WTC11 (cell line): ENCODE measurements around the gene LRIG1. TPM values are rescaled to one million over a fixed set of nuclear protein-coding genes. Genes with fewer than 3 reads are reported as not detected.

ENCODE experiments used
- ATAC-seq: fragments of 200-7000 bp; cut with Tn5 transposase; 2 replicates; pipeline ENCODE4 v1.10.0; 2021; ENCODE audit warnings: mild to moderate bottlenecking, moderate library complexity
- CTCF ChIA-PET: fragments of 300-600 bp; sonication (Branson Sonifier 250); formaldehyde crosslinking; loops from one replicate; lab custom pipeline; 2021; ENCODE audit warnings: antibody characterized with exemption; lab: Charles Lee
- POLR2A ChIA-PET: fragments of 350-600 bp; sonication (Branson Sonifier 250); formaldehyde crosslinking; loops from one replicate; lab custom pipeline; 2021; ENCODE audit warnings: antibody characterized with exemption; lab: Charles Lee
- DNase-seq: peaks from one replicate; pipeline ENCODE4 v3.0.0; 2021; ENCODE audit warnings: low spot score
- H3K27ac Mint-ChIP-seq: 2 replicates; pipeline ENCODE4 v1.8.0; 2021; ENCODE audit warnings: mixed read lengths
- H3K27me3 Mint-ChIP-seq: 2 replicates; pipeline ENCODE4 v1.8.0; 2021; ENCODE audit warnings: low read depth, mild to moderate bottlenecking, moderate library complexity, mixed read lengths
- H3K36me3 Mint-ChIP-seq: 2 replicates; pipeline ENCODE4 v1.8.0; 2021; ENCODE audit warnings: mixed read lengths
- H3K4me1 Mint-ChIP-seq: 2 replicates; pipeline ENCODE4 v1.8.0; 2022; ENCODE audit warnings: mixed read lengths
- H3K4me3 Mint-ChIP-seq: 2 replicates; pipeline ENCODE4 v1.8.0; 2021; ENCODE audit warnings: mild to moderate bottlenecking, moderate library complexity, mixed read lengths
- H3K9me3 Mint-ChIP-seq: 2 replicates; pipeline ENCODE4 v1.8.0; 2021; ENCODE audit warnings: mixed read lengths
- CTCF ChIP-seq: fragments of 200-600 bp; IDR thresholded peaks from 2 replicates; pipeline ENCODE4 v1.8.0; 2022; ENCODE audit warnings: antibody characterized with exemption
- ESRRA ChIP-seq: sonication (generic); formaldehyde crosslinking; IDR thresholded peaks from 2 replicates; pipeline ENCODE4 v1.8.1; 2022; ENCODE audit warnings: mild to moderate bottlenecking, missing genetic modification reagents, borderline replicate concordance
- IRF1 ChIP-seq: sonication (generic); formaldehyde crosslinking; IDR thresholded peaks from 2 replicates; pipeline ENCODE4 v1.8.0; 2023; ENCODE audit warnings: missing genetic modification reagents
- MAX ChIP-seq: sonication (generic); formaldehyde crosslinking; IDR thresholded peaks from 2 replicates; pipeline ENCODE4 v1.8.0; 2022; ENCODE audit warnings: mild to moderate bottlenecking, missing genetic modification reagents
- NR2C2 ChIP-seq: sonication (generic); formaldehyde crosslinking; IDR thresholded peaks from 2 replicates; pipeline ENCODE4 v1.8.0; 2022; ENCODE audit warnings: mild to moderate bottlenecking, missing genetic modification reagents
- NR3C1 ChIP-seq: sonication (generic); formaldehyde crosslinking; conservative IDR thresholded peaks from 2 replicates; pipeline ENCODE4 v1.8.1; 2023; ENCODE audit warnings: low read depth, mild to moderate bottlenecking, missing genetic modification reagents
- RELA ChIP-seq: sonication (generic); formaldehyde crosslinking; IDR thresholded peaks from 2 replicates; pipeline ENCODE4 v1.8.1; 2022; ENCODE audit warnings: missing genetic modification reagents, mild to moderate bottlenecking, borderline replicate concordance
- SMAD3 ChIP-seq: sonication (generic); formaldehyde crosslinking; IDR thresholded peaks from 2 replicates; pipeline ENCODE4 v1.8.0; 2022; ENCODE audit warnings: missing genetic modification reagents, mild to moderate bottlenecking, borderline replicate concordance
- TEAD1 ChIP-seq: sonication (generic); formaldehyde crosslinking; IDR thresholded peaks from 2 replicates; pipeline ENCODE4 v1.8.0; 2022; ENCODE audit warnings: mild to moderate bottlenecking, missing genetic modification reagents
- ZNF317 ChIP-seq: sonication (generic); formaldehyde crosslinking; IDR thresholded peaks from 2 replicates; pipeline ENCODE4 v1.8.1; 2023; ENCODE audit warnings: low read depth, mild to moderate bottlenecking, moderate library complexity, missing genetic modification reagents, borderline replicate concordance
- ZNF671 ChIP-seq: fragments of 250-450 bp; sonication (Bioruptor Pico); IDR thresholded peaks from 2 replicates; pipeline ENCODE4 v1.8.0; 2021; ENCODE audit warnings: mild to moderate bottlenecking
- total RNA-seq: library from RNA; stranded (reverse); gene quantifications from 3 replicates; pipeline ENCODE4 v1.2.3, GENCODE V29; 2021
- TF ChIP-seq, protein P1 (sequence below): fragments of 250-450 bp; sonication (Bioruptor Pico); conservative IDR thresholded peaks from 2 replicates; pipeline ENCODE4 v1.9.0; 2021; ENCODE audit warnings: mild to moderate bottlenecking
- TF ChIP-seq, protein P2 (sequence below): sonication (generic); formaldehyde crosslinking; conservative IDR thresholded peaks from 2 replicates; pipeline ENCODE4 v1.8.1; 2023; ENCODE audit warnings: mild to moderate bottlenecking, low read depth, missing genetic modification reagents, moderate library complexity
- TF ChIP-seq, protein P3 (sequence below): sonication (generic); formaldehyde crosslinking; IDR thresholded peaks from 2 replicates; pipeline ENCODE4 v1.8.0; 2022; ENCODE audit warnings: missing genetic modification reagents
- TF ChIP-seq, protein P4 (sequence below): sonication (generic); formaldehyde crosslinking; IDR thresholded peaks from 2 replicates; pipeline ENCODE4 v1.8.0; 2023; ENCODE audit warnings: missing genetic modification reagents, mild to moderate bottlenecking, borderline replicate concordance

LRIG1 gene
- total RNA-seq, 1 experiment from 2014 or later: 105 TPM

DNA sequence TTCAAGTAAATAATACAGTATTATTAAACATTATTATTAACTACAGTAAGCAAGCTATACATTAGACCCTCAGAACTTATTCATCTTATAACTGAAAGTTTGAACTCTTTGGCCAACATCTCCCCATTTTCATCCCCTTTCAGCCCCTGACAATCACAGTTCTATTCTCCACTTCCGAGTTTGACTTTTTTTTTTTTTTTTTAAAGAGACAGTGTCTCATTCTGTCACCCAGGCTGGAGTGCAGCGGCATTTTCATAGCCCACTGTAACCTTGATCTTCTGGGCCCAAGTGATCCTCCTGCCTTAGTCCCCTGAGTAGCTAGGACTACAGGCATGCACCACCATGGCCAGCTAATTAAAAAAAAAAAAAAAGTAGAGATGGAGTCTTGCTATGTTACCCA, 41.3 kb upstream of the LRIG1 start (continued):
- TF ChIP-seq, protein P1, sequence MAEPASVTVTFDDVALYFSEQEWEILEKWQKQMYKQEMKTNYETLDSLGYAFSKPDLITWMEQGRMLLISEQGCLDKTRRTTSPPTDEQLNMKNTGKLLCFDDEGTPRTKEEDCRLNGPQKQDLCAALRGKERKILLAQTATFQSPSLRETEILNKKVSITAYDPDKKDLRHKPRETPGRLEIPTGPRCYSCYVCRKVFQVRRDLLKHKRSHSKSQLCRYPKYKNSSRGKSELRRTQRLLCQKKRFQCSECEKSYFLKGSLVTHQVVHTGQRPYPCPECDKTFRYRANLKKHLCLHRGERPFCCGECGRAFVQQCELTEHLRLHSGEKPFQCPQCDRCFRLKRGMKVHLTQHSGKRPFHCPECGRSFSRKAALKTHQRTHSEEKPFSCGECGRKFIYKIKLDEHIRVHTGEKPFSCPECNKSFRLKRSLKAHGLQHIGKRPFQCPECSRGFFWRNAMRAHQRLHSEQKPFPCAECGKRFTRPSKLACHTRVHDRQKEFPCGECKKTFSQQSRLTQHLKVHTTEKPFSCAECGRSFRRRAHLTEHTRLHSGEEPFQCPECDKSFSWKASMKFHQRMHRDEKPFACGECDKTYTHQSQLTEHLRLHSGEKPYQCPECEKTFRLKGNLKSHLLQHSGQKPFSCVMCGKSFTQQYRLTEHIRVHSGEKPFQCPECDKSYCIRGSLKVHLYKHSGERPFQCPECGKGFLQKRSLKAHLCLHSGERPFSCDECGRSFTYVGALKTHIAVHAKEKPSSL (CRISPR knock-in tag): no peak
- TF ChIP-seq ZNF671 (CRISPR knock-in tag) (no peak), IRF1 (CRISPR knock-in tag) (no peak)

DNA sequence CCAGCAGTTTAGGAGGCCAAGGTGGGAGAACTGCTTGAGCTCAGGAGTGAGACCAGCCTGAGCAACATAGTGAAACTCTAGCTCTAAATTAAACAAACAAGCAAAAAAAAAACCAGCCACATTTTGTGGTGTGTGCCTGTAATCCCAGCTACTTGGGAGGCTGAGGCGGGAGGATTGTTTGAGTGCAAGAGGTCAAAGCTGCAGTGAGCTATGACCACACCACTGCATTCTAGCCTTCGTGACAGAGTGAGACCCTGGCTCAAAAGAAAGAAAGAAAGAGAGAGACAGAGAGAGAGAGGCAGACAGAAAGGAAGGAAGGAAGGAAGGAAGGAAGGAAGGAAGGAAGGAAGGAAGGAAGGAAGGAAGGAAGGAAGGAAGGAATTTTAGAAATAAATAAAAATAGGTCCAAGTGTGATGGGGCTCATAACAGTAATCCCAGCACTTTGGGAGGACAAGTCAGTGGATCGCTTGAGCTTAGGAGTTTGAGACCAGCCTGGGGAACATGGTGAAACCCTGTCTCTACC, 38.7 kb upstream of the LRIG1 start:
- no peak overlapping the region for H3K4me3 Mint-ChIP-seq
- peaks cover 10% of the 10 kb centered on the region; the same call in 1 of the 2 replicates for H3K36me3 Mint-ChIP-seq
- H3K9me3 Mint-ChIP-seq: peaks cover 20% of the 10 kb centered on the region
- H3K27ac Mint-ChIP-seq: no peak overlapping the region
- no peak for ATAC-seq
- CTCF ChIA-PET: no interaction called here
- POLR2A ChIA-PET: interaction anchor here (0.6 kb wide), 1 partner anchor 286 kb away, joined by 3 read pairs; no protein-coding TSS in a partner anchor
- H3K27me3 Mint-ChIP-seq: peaks cover 7% of the 10 kb centered on the region
- no peak for DNase-seq
- peaks cover 15% of the 10 kb centered on the region for H3K4me1 Mint-ChIP-seq
- TF ChIP-seq NR2C2 (no peak), SMAD3 (CRISPR knock-in tag) (no peak), RELA (no peak), ESRRA (no peak)
- TF ChIP-seq, protein P2, sequence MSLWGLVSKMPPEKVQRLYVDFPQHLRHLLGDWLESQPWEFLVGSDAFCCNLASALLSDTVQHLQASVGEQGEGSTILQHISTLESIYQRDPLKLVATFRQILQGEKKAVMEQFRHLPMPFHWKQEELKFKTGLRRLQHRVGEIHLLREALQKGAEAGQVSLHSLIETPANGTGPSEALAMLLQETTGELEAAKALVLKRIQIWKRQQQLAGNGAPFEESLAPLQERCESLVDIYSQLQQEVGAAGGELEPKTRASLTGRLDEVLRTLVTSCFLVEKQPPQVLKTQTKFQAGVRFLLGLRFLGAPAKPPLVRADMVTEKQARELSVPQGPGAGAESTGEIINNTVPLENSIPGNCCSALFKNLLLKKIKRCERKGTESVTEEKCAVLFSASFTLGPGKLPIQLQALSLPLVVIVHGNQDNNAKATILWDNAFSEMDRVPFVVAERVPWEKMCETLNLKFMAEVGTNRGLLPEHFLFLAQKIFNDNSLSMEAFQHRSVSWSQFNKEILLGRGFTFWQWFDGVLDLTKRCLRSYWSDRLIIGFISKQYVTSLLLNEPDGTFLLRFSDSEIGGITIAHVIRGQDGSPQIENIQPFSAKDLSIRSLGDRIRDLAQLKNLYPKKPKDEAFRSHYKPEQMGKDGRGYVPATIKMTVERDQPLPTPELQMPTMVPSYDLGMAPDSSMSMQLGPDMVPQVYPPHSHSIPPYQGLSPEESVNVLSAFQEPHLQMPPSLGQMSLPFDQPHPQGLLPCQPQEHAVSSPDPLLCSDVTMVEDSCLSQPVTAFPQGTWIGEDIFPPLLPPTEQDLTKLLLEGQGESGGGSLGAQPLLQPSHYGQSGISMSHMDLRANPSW (CRISPR knock-in tag): no peak
- TF ChIP-seq, all 79 proteins: peak for 0

DNA sequence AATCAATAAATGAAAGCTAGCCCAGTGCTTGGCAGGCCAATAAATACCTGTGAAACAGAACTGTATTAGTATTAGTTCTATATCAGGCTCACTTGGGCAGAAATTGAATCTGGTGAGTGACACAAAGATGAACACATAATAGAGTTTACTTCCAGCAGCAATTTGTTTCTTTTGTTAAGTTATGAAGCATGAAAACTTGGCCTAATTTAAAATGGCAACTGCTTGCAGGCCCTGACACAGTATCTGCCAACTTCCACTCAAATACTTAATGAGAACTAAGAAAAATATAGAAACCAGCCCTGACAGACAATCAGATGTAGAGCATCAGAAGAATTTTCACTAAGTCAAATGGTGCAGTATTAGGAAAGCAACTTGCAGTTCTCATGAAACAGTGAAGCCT, 37.6 kb upstream of the LRIG1 start:
- peaks cover 15% of the 10 kb centered on the region for H3K27me3 Mint-ChIP-seq
- no peak for DNase-seq
- ChIA-PET CTCF (interaction anchor here (1.0 kb wide), 2 partner anchors 50 to 160 kb away, joined by 3 read pairs; no protein-coding TSS in a partner anchor), POLR2A (no interaction called here)
- peaks cover 23% of the 10 kb centered on the region for H3K4me1 Mint-ChIP-seq
- peaks cover 11% of the 10 kb centered on the region for H3K9me3 Mint-ChIP-seq
- no peak overlapping the region for H3K27ac Mint-ChIP-seq
- ATAC-seq: no peak
- no peak overlapping the region for H3K4me3 Mint-ChIP-seq
- 0 out of 2 replicates have a peak, but pooled peaks cover 5% of the 10 kb centered on the region for H3K36me3 Mint-ChIP-seq
- TF ChIP-seq TEAD1 (CRISPR knock-in tag) (no peak), CTCF (no peak), ZNF317 (CRISPR knock-in tag) (no peak), MAX (CRISPR knock-in tag) (no peak), NR3C1 (CRISPR knock-in tag) (no peak)
- TF ChIP-seq, protein P3, sequence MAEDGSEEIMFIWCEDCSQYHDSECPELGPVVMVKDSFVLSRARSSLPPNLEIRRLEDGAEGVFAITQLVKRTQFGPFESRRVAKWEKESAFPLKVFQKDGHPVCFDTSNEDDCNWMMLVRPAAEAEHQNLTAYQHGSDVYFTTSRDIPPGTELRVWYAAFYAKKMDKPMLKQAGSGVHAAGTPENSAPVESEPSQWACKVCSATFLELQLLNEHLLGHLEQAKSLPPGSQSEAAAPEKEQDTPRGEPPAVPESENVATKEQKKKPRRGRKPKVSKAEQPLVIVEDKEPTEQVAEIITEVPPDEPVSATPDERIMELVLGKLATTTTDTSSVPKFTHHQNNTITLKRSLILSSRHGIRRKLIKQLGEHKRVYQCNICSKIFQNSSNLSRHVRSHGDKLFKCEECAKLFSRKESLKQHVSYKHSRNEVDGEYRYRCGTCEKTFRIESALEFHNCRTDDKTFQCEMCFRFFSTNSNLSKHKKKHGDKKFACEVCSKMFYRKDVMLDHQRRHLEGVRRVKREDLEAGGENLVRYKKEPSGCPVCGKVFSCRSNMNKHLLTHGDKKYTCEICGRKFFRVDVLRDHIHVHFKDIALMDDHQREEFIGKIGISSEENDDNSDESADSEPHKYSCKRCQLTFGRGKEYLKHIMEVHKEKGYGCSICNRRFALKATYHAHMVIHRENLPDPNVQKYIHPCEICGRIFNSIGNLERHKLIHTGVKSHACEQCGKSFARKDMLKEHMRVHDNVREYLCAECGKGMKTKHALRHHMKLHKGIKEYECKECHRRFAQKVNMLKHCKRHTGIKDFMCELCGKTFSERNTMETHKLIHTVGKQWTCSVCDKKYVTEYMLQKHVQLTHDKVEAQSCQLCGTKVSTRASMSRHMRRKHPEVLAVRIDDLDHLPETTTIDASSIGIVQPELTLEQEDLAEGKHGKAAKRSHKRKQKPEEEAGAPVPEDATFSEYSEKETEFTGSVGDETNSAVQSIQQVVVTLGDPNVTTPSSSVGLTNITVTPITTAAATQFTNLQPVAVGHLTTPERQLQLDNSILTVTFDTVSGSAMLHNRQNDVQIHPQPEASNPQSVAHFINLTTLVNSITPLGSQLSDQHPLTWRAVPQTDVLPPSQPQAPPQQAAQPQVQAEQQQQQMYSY (CRISPR knock-in tag): no peak
- TF ChIP-seq, protein P4, sequence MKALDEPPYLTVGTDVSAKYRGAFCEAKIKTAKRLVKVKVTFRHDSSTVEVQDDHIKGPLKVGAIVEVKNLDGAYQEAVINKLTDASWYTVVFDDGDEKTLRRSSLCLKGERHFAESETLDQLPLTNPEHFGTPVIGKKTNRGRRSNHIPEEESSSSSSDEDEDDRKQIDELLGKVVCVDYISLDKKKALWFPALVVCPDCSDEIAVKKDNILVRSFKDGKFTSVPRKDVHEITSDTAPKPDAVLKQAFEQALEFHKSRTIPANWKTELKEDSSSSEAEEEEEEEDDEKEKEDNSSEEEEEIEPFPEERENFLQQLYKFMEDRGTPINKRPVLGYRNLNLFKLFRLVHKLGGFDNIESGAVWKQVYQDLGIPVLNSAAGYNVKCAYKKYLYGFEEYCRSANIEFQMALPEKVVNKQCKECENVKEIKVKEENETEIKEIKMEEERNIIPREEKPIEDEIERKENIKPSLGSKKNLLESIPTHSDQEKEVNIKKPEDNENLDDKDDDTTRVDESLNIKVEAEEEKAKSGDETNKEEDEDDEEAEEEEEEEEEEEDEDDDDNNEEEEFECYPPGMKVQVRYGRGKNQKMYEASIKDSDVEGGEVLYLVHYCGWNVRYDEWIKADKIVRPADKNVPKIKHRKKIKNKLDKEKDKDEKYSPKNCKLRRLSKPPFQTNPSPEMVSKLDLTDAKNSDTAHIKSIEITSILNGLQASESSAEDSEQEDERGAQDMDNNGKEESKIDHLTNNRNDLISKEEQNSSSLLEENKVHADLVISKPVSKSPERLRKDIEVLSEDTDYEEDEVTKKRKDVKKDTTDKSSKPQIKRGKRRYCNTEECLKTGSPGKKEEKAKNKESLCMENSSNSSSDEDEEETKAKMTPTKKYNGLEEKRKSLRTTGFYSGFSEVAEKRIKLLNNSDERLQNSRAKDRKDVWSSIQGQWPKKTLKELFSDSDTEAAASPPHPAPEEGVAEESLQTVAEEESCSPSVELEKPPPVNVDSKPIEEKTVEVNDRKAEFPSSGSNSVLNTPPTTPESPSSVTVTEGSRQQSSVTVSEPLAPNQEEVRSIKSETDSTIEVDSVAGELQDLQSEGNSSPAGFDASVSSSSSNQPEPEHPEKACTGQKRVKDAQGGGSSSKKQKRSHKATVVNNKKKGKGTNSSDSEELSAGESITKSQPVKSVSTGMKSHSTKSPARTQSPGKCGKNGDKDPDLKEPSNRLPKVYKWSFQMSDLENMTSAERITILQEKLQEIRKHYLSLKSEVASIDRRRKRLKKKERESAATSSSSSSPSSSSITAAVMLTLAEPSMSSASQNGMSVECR (CRISPR knock-in tag): no peak
